Stimulated activated CD8-positive, alpha-beta memory T cell treated with anti-CD3 and anti-CD28 coated beads, Interleukin-2, amount 100 ng/mL, for 1 hour (primary cell): ENCODE data around the gene GARIN1A.
"Not testable (repeated sequence)": the region's sequence is repeated elsewhere in the genome, so short reads cannot be mapped to it uniquely, and the experiment has no call there.

Source experiments
- DNase-seq, 2 donors: peaks; one replicate each; pipeline ENCODE4 v3.0.0-alpha.2; 2020; ENCODE audit warnings: low read depth in 2 of 2

Gene GARIN1A

GRCh38 chr7:128671992-128672391 is at the start of gene GARIN1A:
Gene GARIN1A (plus strand): TSS chr7:128672292. CDS start chr7:128672398, 106 bp downstream.
- no peak for DNase-seq

- not testable (repeated sequence) for DNase-seq
These were observed 45.0 kb upstream of the GARIN1A start for GRCh38 chr7:128627124-128627523.

- not testable (repeated sequence) for DNase-seq
These were observed 38.2 kb upstream of the GARIN1A start for GRCh38 chr7:128633915-128634314.

- not testable (repeated sequence) for DNase-seq
These were observed 26.9 kb upstream of the GARIN1A start for GRCh38 chr7:128645206-128645605.

GRCh38 chr7:128645844-128646243 is 26.2 kb upstream of the GARIN1A start:
- not testable (repeated sequence) for DNase-seq

GRCh38 chr7:128646877-128647276 is 25.2 kb upstream of the GARIN1A start:
- DNase-seq = not testable (repeated sequence)

- not testable (repeated sequence) for DNase-seq
These were observed 21.0 kb upstream of the GARIN1A start for GRCh38 chr7:128651096-128651495.

GRCh38 chr7:128652606-128653005 is 19.5 kb upstream of the GARIN1A start:
- not testable (repeated sequence) for DNase-seq

- not testable (repeated sequence) for DNase-seq
These were observed 18.9 kb upstream of the GARIN1A start for GRCh38 chr7:128653197-128653596.

- DNase-seq = not testable (repeated sequence)
These were observed 18.0 kb upstream of the GARIN1A start for GRCh38 chr7:128654080-128654479.

- DNase-seq = not testable (repeated sequence)
These were observed 17.6 kb upstream of the GARIN1A start for GRCh38 chr7:128654501-128654900.

GRCh38 chr7:128658428-128658827 is 13.7 kb upstream of the GARIN1A start:
- not testable (repeated sequence) for DNase-seq

GRCh38 chr7:128660596-128660995 is 11.5 kb upstream of the GARIN1A start:
- no peak for DNase-seq

- DNase-seq = no peak
These were observed 10.6 kb upstream of the GARIN1A start for GRCh38 chr7:128661446-128661845.

- DNase-seq = no peak
These were observed 10.0 kb upstream of the GARIN1A start for GRCh38 chr7:128662091-128662490.

GRCh38 chr7:128663223-128663622 is 8.9 kb upstream of the GARIN1A start:
- DNase-seq = not testable (repeated sequence)

GRCh38 chr7:128665057-128665456 is 7.0 kb upstream of the GARIN1A start:
- no peak for DNase-seq

GRCh38 chr7:128666200-128666599 is 5.9 kb upstream of the GARIN1A start:
- DNase-seq = no peak

- no peak for DNase-seq
These were observed 930 bp downstream of the GARIN1A start for GRCh38 chr7:128672927-128673517.

- DNase-seq = no peak
These were observed 1.5 kb downstream of the GARIN1A start for GRCh38 chr7:128673571-128673970.

- no peak for DNase-seq
These were observed 4.6 kb downstream of the GARIN1A start for GRCh38 chr7:128676665-128677064.

GRCh38 chr7:128679920-128680319 is 7.8 kb downstream of the GARIN1A start:
- no peak for DNase-seq

GRCh38 chr7:128681794-128682537 is 9.9 kb downstream of the GARIN1A start:
- no peak for DNase-seq
